ENCODE data around the gene GGTLC2.
"Not testable (repeated sequence)": the region's sequence is repeated elsewhere in the genome, so short reads cannot be mapped to it uniquely, and the experiment has no call there.

GGTLC2 gene

DNA sequence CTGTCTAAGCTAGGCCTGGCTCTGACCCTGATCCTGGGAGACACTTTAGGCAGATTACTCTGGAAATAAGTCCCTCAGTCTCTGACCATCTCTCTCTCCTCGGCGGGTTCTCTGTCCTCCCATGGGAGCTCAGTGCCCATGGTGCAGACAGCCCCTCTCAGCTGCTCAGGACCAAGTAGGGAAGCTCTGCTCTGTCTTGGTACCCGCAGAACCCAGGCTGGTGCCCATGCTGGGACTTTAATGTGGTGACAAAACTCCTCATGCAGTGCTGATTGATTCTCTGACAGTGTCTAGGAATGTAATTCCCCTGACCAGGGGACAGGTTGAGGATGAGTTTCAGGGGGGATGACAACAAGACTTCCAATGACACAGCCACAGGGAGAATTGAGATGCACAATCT is 30.3 kb upstream of the GGTLC2 start:
- Histone ChIP-seq H3K4me2 (ENCODE audit: low read length) (no peak overlapping the region), H3K9me3 (replicated peaks; ENCODE audit: low read length) (no peaks in the 10 kb centered on the region), H3K36me3 (ENCODE audit: insufficient read depth, low read length) (no peaks in the 10 kb centered on the region), H3K4me3 (ENCODE audit: low read length) (no peak overlapping the region), H3K27me3 (ENCODE audit: control insufficient read depth, insufficient read depth, low read length) (peaks cover 53% of the 10 kb centered on the region), H3K9ac (ENCODE audit: low read depth, low read length) (no peak overlapping the region), H3K4me1 (ENCODE audit: control insufficient read depth, insufficient read depth, low read length) (no peaks in the 10 kb centered on the region)

GRCh38 chr22:22616636-22617035 is 27.8 kb upstream of the GGTLC2 start:
- Histone ChIP-seq H3K9ac (ENCODE audit: low read depth, low read length) (no peak overlapping the region), H3K4me1 (ENCODE audit: control insufficient read depth, insufficient read depth, low read length) (no peaks in the 10 kb centered on the region), H3K4me2 (ENCODE audit: low read length) (no peak overlapping the region), H3K36me3 (ENCODE audit: insufficient read depth, low read length) (no peaks in the 10 kb centered on the region), H3K4me3 (ENCODE audit: low read length) (no peak overlapping the region), H3K9me3 (replicated peaks; ENCODE audit: low read length) (no peaks in the 10 kb centered on the region), H3K27me3 (ENCODE audit: control insufficient read depth, insufficient read depth, low read length) (peaks cover 52% of the 10 kb centered on the region)

- Histone ChIP-seq H3K4me3 (ENCODE audit: low read length) (no peak overlapping the region), H3K9me3 (replicated peaks; ENCODE audit: low read length) (no peaks in the 10 kb centered on the region), H3K4me2 (ENCODE audit: low read length) (no peak overlapping the region), H3K9ac (ENCODE audit: low read depth, low read length) (no peak overlapping the region), H3K36me3 (ENCODE audit: insufficient read depth, low read length) (no peaks in the 10 kb centered on the region), H3K4me1 (ENCODE audit: control insufficient read depth, insufficient read depth, low read length) (no peaks in the 10 kb centered on the region), H3K27me3 (ENCODE audit: control insufficient read depth, insufficient read depth, low read length) (peaks cover 38% of the 10 kb centered on the region)
Measured at GRCh38 chr22:22618448-22618847, 26.0 kb upstream of the GGTLC2 start.

DNA sequence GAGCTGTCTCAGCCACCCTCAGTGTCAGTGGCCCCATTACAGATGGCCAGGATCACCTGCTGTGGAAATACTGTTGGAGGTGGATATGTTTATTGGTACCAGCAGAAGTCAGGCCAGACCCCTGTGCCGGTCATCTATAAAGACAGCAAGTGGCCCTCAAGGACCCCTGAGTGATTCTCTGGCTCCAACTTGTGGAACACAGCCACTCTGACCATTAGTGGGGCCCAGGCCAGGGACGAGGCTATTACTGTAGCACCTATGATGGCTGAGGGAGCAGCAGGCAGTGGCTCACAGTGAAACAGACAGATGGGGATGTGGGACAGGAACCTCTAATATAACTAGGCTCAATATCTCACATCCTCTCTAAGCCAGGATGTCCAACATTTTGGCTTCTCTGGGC is 25.5 kb upstream of the GGTLC2 start:
- H3K4me1 ChIP-seq (ENCODE audit: control insufficient read depth, insufficient read depth, low read length): no peaks in the 10 kb centered on the region
- H3K27me3 ChIP-seq (ENCODE audit: control insufficient read depth, insufficient read depth, low read length): peaks cover 37% of the 10 kb centered on the region
- no peak overlapping the region for H3K9ac ChIP-seq (ENCODE audit: low read depth, low read length)
- no peaks in the 10 kb centered on the region for H3K9me3 ChIP-seq (replicated peaks; ENCODE audit: low read length)
- no peak overlapping the region for H3K4me3 ChIP-seq (ENCODE audit: low read length)
- H3K4me2 ChIP-seq (ENCODE audit: low read length): no peak overlapping the region
- no peaks in the 10 kb centered on the region for H3K36me3 ChIP-seq (ENCODE audit: insufficient read depth, low read length)

DNA sequence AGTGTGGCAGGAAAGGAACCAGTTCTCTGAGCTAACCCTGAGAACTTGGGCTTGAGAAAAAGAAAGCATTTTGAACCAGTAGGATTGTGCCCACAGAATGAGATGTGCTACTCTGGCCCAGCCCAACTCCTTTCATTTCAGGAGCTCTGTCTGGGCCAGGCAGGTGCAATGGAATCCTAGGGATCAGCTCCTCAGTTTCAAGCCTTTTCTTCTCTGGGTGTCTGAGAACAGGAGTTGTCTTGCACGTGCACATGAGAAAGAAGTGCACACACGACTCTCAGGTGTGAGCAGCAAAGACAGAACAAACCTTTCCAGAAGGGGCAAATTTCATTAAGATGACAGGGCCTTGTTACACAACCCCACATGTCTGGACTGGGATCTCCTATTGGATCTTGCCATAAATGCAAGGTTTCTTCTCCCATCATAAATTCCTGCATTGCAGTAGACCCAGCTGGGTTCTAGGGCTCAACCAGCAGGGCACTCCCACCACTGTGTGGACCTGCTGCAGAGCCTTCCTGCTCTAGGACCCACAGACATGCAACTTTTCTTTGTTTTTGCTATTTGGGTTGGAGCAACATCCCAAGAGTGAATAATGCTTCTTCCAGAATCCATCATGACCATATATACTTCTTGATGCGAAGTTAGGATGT is 24.5 kb upstream of the GGTLC2 start:
- peaks cover 32% of the 10 kb centered on the region for H3K27me3 ChIP-seq (ENCODE audit: control insufficient read depth, insufficient read depth, low read length)
- H3K36me3 ChIP-seq (ENCODE audit: insufficient read depth, low read length): no peaks in the 10 kb centered on the region
- H3K9me3 ChIP-seq (replicated peaks; ENCODE audit: low read length): no peaks in the 10 kb centered on the region
- H3K4me3 ChIP-seq (ENCODE audit: low read length): no peak overlapping the region
- H3K9ac ChIP-seq (ENCODE audit: low read depth, low read length): no peak overlapping the region
- H3K4me1 ChIP-seq (ENCODE audit: control insufficient read depth, insufficient read depth, low read length): no peaks in the 10 kb centered on the region
- no peak overlapping the region for H3K4me2 ChIP-seq (ENCODE audit: low read length)

DNA sequence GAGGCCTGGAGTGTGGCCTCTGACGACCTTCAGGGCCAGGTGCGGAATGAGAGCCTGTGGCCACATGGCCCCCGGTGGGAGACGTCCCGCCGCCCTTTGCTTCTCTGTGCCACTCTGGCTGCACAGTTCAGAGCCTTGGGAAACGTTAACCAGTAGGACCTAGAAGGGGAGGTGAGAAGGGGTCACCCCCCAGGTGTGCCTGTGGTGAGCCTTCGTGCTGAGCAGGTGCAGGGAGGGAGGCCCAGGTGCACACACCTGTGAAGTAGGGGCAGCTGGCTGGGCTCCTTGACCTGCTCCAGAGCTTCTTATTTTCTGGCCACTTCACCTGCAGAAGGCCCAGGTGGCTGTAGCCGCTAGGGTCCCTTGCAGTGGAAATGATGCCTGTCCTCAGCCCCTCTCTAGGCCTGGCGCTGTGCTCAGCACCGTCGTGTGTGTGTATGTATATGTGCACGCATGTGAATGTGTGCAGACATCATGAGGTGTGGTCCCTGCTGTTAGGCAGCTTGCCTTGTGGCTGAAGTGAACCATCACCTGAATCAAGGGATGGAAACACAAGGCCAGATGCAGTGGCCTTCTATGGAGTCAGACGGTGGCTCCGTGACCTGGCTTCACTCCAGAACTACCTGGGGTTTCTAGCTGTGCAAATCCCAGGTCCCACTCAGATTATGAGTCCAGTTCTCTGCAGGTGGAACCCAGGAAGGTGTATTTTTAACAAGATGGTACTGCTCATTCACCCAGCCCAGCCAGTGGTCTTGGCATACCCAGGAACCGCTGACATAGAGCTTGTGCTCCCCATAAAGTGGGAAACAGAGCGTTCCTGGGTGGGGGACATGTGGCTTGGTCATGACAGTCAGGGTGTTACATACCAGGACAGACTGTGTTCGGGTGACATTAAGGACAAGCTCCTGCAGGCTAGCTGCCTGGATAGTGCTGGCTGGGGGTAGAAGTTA is 15.6 kb upstream of the GGTLC2 start:
- not testable (repeated sequence) for H3K4me3 ChIP-seq (ENCODE audit: low read length); H3K36me3 ChIP-seq (ENCODE audit: insufficient read depth, low read length); H3K4me2 ChIP-seq (ENCODE audit: low read length); H3K27me3 ChIP-seq (ENCODE audit: control insufficient read depth, insufficient read depth, low read length); H3K4me1 ChIP-seq (ENCODE audit: control insufficient read depth, insufficient read depth, low read length); H3K9me3 ChIP-seq (replicated peaks; ENCODE audit: low read length); H3K9ac ChIP-seq (ENCODE audit: low read depth, low read length)

- H3K27me3 ChIP-seq (ENCODE audit: control insufficient read depth, insufficient read depth, low read length); H3K4me2 ChIP-seq (ENCODE audit: low read length); H3K4me3 ChIP-seq (ENCODE audit: low read length); H3K9me3 ChIP-seq (replicated peaks; ENCODE audit: low read length); H3K4me1 ChIP-seq (ENCODE audit: control insufficient read depth, insufficient read depth, low read length); H3K36me3 ChIP-seq (ENCODE audit: insufficient read depth, low read length); H3K9ac ChIP-seq (ENCODE audit: low read depth, low read length): not testable (repeated sequence)
Measured at GRCh38 chr22:22631223-22631652, 13.2 kb upstream of the GGTLC2 start.

- H3K4me1 ChIP-seq (ENCODE audit: control insufficient read depth, insufficient read depth, low read length); H3K9me3 ChIP-seq (replicated peaks; ENCODE audit: low read length); H3K27me3 ChIP-seq (ENCODE audit: control insufficient read depth, insufficient read depth, low read length); H3K4me3 ChIP-seq (ENCODE audit: low read length); H3K9ac ChIP-seq (ENCODE audit: low read depth, low read length); H3K36me3 ChIP-seq (ENCODE audit: insufficient read depth, low read length); H3K4me2 ChIP-seq (ENCODE audit: low read length): not testable (repeated sequence)
Measured at GRCh38 chr22:22632226-22632625, 12.2 kb upstream of the GGTLC2 start.

DNA sequence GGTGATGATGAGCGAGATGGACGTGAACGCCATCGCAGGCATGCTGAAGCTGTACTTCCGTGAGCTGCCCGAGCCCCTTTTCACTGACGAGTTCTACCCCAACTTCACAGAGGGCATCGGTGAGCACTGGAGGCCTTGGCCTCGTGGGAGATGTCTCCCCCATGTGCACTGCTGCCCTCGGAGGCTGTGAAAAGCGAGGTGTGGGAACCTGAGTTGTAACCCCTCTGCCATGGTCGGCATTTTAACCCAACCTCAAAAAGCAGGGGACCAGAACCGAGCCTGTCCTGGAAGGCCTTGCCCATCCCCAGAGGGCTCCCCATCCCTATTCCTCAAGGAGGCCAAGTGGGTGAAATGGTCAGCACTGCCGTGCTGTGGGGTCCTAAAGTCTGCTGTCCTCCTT is 10.9 kb upstream of the GGTLC2 start:
- H3K9me3 ChIP-seq (replicated peaks; ENCODE audit: low read length); H3K36me3 ChIP-seq (ENCODE audit: insufficient read depth, low read length); H3K9ac ChIP-seq (ENCODE audit: low read depth, low read length); H3K4me1 ChIP-seq (ENCODE audit: control insufficient read depth, insufficient read depth, low read length); H3K4me3 ChIP-seq (ENCODE audit: low read length); H3K4me2 ChIP-seq (ENCODE audit: low read length); H3K27me3 ChIP-seq (ENCODE audit: control insufficient read depth, insufficient read depth, low read length): not testable (repeated sequence)

DNA sequence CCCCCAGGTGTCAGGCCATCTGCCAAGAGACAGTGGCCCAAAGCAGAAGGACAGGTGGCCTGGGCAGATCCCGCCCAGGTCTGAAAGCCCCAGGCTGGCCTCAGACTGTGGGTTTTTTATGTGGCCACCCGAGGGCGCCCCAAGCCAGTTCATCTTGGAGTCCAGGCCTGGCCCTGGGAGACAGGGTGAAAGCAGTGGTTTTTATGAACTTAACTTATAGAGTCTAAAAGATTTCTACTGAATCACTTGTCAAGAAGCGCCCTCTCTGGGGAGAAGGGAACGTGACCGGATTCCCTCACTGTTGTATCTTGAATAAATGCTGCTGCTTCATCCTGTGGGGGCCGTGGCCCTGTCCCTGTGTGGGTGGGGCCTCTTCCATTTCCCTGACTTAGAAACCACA is 8.2 kb upstream of the GGTLC2 start:
- H3K9me3 ChIP-seq (replicated peaks; ENCODE audit: low read length); H3K9ac ChIP-seq (ENCODE audit: low read depth, low read length); H3K36me3 ChIP-seq (ENCODE audit: insufficient read depth, low read length); H3K4me1 ChIP-seq (ENCODE audit: control insufficient read depth, insufficient read depth, low read length); H3K4me2 ChIP-seq (ENCODE audit: low read length); H3K27me3 ChIP-seq (ENCODE audit: control insufficient read depth, insufficient read depth, low read length); H3K4me3 ChIP-seq (ENCODE audit: low read length): not testable (repeated sequence)

DNA sequence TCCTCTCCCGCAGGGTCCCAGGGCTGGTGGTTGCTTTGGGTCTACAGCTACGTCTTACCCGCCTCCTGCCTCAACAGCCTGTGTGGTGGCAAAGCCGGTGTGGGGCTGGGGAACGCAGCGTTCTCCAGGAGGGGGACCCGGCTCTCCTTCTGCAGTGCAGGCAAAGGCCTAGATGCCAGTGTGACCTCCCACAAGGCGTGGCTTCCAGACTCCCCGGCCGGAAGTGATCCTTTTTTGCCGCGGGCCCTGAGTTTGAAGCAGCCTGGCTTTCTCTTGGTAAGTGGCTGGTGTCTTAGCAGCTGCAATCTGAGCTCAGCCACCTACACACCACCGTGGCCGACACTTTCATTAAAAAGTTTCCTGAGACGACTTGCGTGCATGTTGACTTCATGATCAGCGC is 6.1 kb upstream of the GGTLC2 start:
- H3K4me3 ChIP-seq (ENCODE audit: low read length); H3K9me3 ChIP-seq (replicated peaks; ENCODE audit: low read length); H3K9ac ChIP-seq (ENCODE audit: low read depth, low read length); H3K27me3 ChIP-seq (ENCODE audit: control insufficient read depth, insufficient read depth, low read length); H3K4me1 ChIP-seq (ENCODE audit: control insufficient read depth, insufficient read depth, low read length); H3K36me3 ChIP-seq (ENCODE audit: insufficient read depth, low read length); H3K4me2 ChIP-seq (ENCODE audit: low read length): not testable (repeated sequence)

DNA sequence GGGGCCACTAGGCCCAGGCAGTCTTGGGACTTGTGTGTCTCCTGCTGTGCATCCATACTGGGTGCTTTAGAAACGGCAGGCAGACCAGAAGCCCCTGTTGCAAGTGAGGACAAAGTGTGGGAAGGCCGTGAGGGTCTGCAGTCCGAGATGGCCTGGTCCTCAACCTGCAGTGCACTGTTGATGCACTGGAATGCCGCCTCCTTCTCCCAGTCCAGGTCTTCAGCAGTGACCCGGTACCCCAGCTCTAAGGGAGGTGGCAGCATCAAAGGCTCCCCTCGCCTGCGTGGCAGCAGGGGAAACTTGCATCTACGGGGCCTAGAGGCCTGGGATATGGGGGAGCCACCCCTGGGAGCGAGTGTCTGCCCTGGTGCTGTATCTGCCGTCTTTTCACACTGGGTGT is 2.2 kb upstream of the GGTLC2 start:
- not testable (repeated sequence) for H3K9me3 ChIP-seq (replicated peaks; ENCODE audit: low read length); H3K36me3 ChIP-seq (ENCODE audit: insufficient read depth, low read length); H3K27me3 ChIP-seq (ENCODE audit: control insufficient read depth, insufficient read depth, low read length); H3K4me3 ChIP-seq (ENCODE audit: low read length); H3K4me1 ChIP-seq (ENCODE audit: control insufficient read depth, insufficient read depth, low read length); H3K4me2 ChIP-seq (ENCODE audit: low read length); H3K9ac ChIP-seq (ENCODE audit: low read depth, low read length)
